Measurements from ENCODE around the gene TMEM39B. TPM values are rescaled to one million over a fixed set of nuclear protein-coding genes. Genes with fewer than 3 reads are reported as not detected.
"Not testable (repeated sequence)": the region's sequence is repeated elsewhere in the genome, so short reads cannot be mapped to it uniquely, and the experiment has no call there.

Gene TMEM39B
- total RNA-seq, 1 experiment from 2014 or later = 30.4 TPM

- no peaks in the 10 kb centered on the region for H3K4me1 ChIP-seq (ENCODE audit: insufficient read depth, low read length, poor library complexity, severe bottlenecking)
These were observed 66.2 kb downstream of the TMEM39B start for GRCh38 chr1:32138965-32139364.

GRCh38 chr1:32142446-32143301 is 69.9 kb downstream of the TMEM39B start:
- CTCF ChIA-PET = no interaction called here
- TF ChIP-seq EZH2 (IDR thresholded peaks at IDR 0.05; ENCODE audit: borderline replicate concordance, low read depth, low read length, poor library complexity, severe bottlenecking) = no peak
- TF ChIP-seq CTCF (conservative IDR thresholded peaks at IDR 0.05; ENCODE audit: low read depth, low read length) = no peak
- Histone ChIP-seq H3K9me3 (ENCODE audit: low read depth, low read length, poor library complexity, severe bottlenecking) (peaks cover 1% of the 10 kb centered on the region), H3K27me3 (replicated peaks; ENCODE audit: insufficient read depth, low read depth, low read length, poor library complexity) (no peaks in the 10 kb centered on the region), H3K4me1 (ENCODE audit: insufficient read depth, low read length, poor library complexity, severe bottlenecking) (no peaks in the 10 kb centered on the region), H3K4me3 (ENCODE audit: low read depth, low read length, poor library complexity, severe bottlenecking) (no peak overlapping the region), H3K36me3 (ENCODE audit: insufficient read depth, low read length, poor library complexity, severe bottlenecking) (no peaks in the 10 kb centered on the region), H3K27ac (ENCODE audit: low read depth, low read length, poor library complexity, severe bottlenecking) (no peak overlapping the region)
- intact Hi-C loops (cut with micrococcal nuclease; ENCODE audit: unreplicated experiment) = no loop called here
- BruUV-seq (replicated peaks) = no TSS peak
- POLR2A ChIA-PET (ENCODE audit: low non-redundant PET) = no interaction called here
- DNase-seq (ENCODE audit: low spot score) = peak; percentile 47

More at GRCh38 chr1:32138965-32139364, 66.2 kb downstream of the TMEM39B start:
- no peak for TF ChIP-seq CTCF (conservative IDR thresholded peaks at IDR 0.05; ENCODE audit: low read depth, low read length)
- no peak for TF ChIP-seq EZH2 (IDR thresholded peaks at IDR 0.05; ENCODE audit: borderline replicate concordance, low read depth, low read length, poor library complexity, severe bottlenecking)
- ChIA-PET POLR2A (ENCODE audit: low non-redundant PET) (no interaction called here), CTCF (interaction anchor here (0.5 kb wide), 1 partner anchor 18 kb away, joined by 3 read pairs; no protein-coding TSS in a partner anchor)
- no peak overlapping the region for H3K4me3 ChIP-seq (ENCODE audit: low read depth, low read length, poor library complexity, severe bottlenecking)
- BruUV-seq (replicated peaks) = no TSS peak
- no peak overlapping the region for H3K27ac ChIP-seq (ENCODE audit: low read depth, low read length, poor library complexity, severe bottlenecking)
- intact Hi-C loops (cut with micrococcal nuclease; ENCODE audit: unreplicated experiment) = no loop called here
- H3K27me3 ChIP-seq (replicated peaks; ENCODE audit: insufficient read depth, low read depth, low read length, poor library complexity) = no peaks in the 10 kb centered on the region
- H3K9me3 ChIP-seq (ENCODE audit: low read depth, low read length, poor library complexity, severe bottlenecking) = no peaks in the 10 kb centered on the region
- H3K36me3 ChIP-seq (ENCODE audit: insufficient read depth, low read length, poor library complexity, severe bottlenecking) = no peaks in the 10 kb centered on the region
- DNase-seq (ENCODE audit: low spot score) = no peak

- H3K36me3 ChIP-seq (ENCODE audit: insufficient read depth, low read length, poor library complexity, severe bottlenecking); DNase-seq (ENCODE audit: low spot score); BruUV-seq (replicated peaks); H3K27me3 ChIP-seq (replicated peaks; ENCODE audit: insufficient read depth, low read depth, low read length, poor library complexity); intact Hi-C loops (cut with micrococcal nuclease; ENCODE audit: unreplicated experiment); CTCF ChIA-PET; H3K27ac ChIP-seq (ENCODE audit: low read depth, low read length, poor library complexity, severe bottlenecking); POLR2A ChIA-PET (ENCODE audit: low non-redundant PET); H3K4me1 ChIP-seq (ENCODE audit: insufficient read depth, low read length, poor library complexity, severe bottlenecking); H3K9me3 ChIP-seq (ENCODE audit: low read depth, low read length, poor library complexity, severe bottlenecking); H3K4me3 ChIP-seq (ENCODE audit: low read depth, low read length, poor library complexity, severe bottlenecking): not testable (repeated sequence)
These were observed 70.6 kb downstream of the TMEM39B start for GRCh38 chr1:32143302-32143695.

GRCh38 chr1:32144033-32144432 is 71.3 kb downstream of the TMEM39B start:
- BruUV-seq (replicated peaks) = no TSS peak
- TF ChIP-seq CTCF (conservative IDR thresholded peaks at IDR 0.05; ENCODE audit: low read depth, low read length) = no peak
- no peak for TF ChIP-seq EZH2 (IDR thresholded peaks at IDR 0.05; ENCODE audit: borderline replicate concordance, low read depth, low read length, poor library complexity, severe bottlenecking)
- Histone ChIP-seq H3K9me3 (ENCODE audit: low read depth, low read length, poor library complexity, severe bottlenecking) (peaks cover 12% of the 10 kb centered on the region), H3K4me1 (ENCODE audit: insufficient read depth, low read length, poor library complexity, severe bottlenecking) (no peaks in the 10 kb centered on the region), H3K36me3 (ENCODE audit: insufficient read depth, low read length, poor library complexity, severe bottlenecking) (no peaks in the 10 kb centered on the region), H3K4me3 (ENCODE audit: low read depth, low read length, poor library complexity, severe bottlenecking) (no peak overlapping the region), H3K27me3 (replicated peaks; ENCODE audit: insufficient read depth, low read depth, low read length, poor library complexity) (no peaks in the 10 kb centered on the region), H3K27ac (ENCODE audit: low read depth, low read length, poor library complexity, severe bottlenecking) (no peak overlapping the region)
- DNase-seq (ENCODE audit: low spot score) = no peak
- ChIA-PET POLR2A (ENCODE audit: low non-redundant PET) (no interaction called here), CTCF (no interaction called here)
- intact Hi-C loops (cut with micrococcal nuclease; ENCODE audit: unreplicated experiment) = no loop called here

GRCh38 chr1:32147799-32148198 is 75.1 kb downstream of the TMEM39B start:
- CTCF ChIA-PET; intact Hi-C loops (cut with micrococcal nuclease; ENCODE audit: unreplicated experiment); H3K27me3 ChIP-seq (replicated peaks; ENCODE audit: insufficient read depth, low read depth, low read length, poor library complexity); H3K36me3 ChIP-seq (ENCODE audit: insufficient read depth, low read length, poor library complexity, severe bottlenecking); BruUV-seq (replicated peaks); DNase-seq (ENCODE audit: low spot score); POLR2A ChIA-PET (ENCODE audit: low non-redundant PET); H3K27ac ChIP-seq (ENCODE audit: low read depth, low read length, poor library complexity, severe bottlenecking); H3K4me3 ChIP-seq (ENCODE audit: low read depth, low read length, poor library complexity, severe bottlenecking): not testable (repeated sequence)
- H3K4me1 ChIP-seq (ENCODE audit: insufficient read depth, low read length, poor library complexity, severe bottlenecking) = peaks cover 28% of the 10 kb centered on the region
- H3K9me3 ChIP-seq (ENCODE audit: low read depth, low read length, poor library complexity, severe bottlenecking) = peaks cover 13% of the 10 kb centered on the region
